ENCODE measurements around the gene INTS3. TPM values are rescaled to one million over a fixed set of nuclear protein-coding genes. Genes with fewer than 3 reads are reported as not detected.

INTS3 gene
- total and polyA plus RNA-seq, 9 of the 15 experiments (the other 6 are each of a cell fraction or from before 2014, with no cell fraction given) = 6.3 to 24.1 (median 14.3) TPM

DNA sequence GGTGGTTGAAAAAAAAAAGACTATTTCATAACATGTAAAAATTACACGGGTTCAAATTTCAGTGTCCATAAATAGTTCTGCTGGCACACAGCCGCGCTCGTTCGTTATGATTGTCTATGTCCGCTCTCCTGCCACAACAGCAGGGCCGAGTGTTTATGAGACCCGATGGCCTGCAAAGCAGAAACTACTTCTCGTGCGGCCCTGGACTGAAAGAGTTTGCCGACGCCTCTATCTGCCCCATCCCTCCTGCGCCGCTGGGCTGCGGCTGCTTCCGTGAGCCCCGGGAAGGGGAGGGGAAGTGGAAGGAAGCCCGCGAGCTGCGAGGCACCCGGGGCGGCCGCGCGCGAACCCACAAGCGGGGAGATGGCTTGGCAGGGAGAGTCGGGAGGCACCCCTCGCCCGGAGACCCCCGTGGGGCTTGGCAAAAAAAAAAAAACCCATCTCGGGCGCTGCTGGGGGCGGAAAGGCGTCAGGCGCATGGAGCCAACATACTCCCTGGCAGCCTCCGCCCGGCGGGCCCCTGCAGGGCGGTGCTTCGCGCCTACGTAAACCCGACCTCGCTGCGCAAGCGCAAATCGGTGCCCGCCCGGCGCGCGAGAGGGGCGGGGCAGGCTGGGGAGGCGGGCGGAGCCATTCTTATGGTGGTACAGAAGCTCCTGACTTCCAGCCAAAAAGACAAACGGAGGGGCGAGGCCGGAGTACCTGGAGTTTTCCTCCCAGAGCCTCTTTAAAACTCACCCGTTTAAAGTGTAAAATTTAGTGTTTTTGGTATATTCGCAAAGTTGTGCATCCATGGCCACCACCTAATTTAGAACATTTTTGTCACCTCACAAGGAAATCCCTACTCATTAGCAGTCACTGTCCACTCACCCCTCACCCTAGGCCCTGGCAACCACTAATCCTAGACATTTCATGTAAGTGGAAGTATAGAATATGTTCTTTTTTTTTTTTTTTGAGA, 55.7 kb downstream of the INTS3 start (continued):
- TF ChIP-seq ZNF589 (CRISPR knock-in tag; IDR thresholded peaks at IDR 0.05; ENCODE audit: low read depth) (no peak), RCOR1 (IDR thresholded peaks at IDR 0.05; ENCODE audit: borderline replicate concordance in 1 of 2, low read depth in 2 of 2, low read length in 2 of 2) (0 out of 4 replicates have a peak, but pooled peaks of 1 of the 2 experiments have one; percentile 42), ZC3H11A (IDR thresholded peaks at IDR 0.05; ENCODE audit: low read depth, low read length) (no peak), SREBF2 (CRISPR knock-in tag; IDR thresholded peaks at IDR 0.05) (no peak), STAT5B (CRISPR knock-in tag; IDR thresholded peaks at IDR 0.05) (no peak), E2F3 (CRISPR knock-in tag; IDR thresholded peaks at IDR 0.05) (0 out of 2 replicates have a peak, but pooled peaks have one; percentile 14), RBM15 (IDR thresholded peaks at IDR 0.05; ENCODE audit: insufficient read depth, low read length) (no peak), RUNX1 (IDR thresholded peaks at IDR 0.05; ENCODE audit: low read depth) (no peak; the same call in 1 of the 2 replicates), SRSF3 (IDR thresholded peaks at IDR 0.05; ENCODE audit: insufficient read depth, low read length) (no peak), ZNF444 (CRISPR knock-in tag; IDR thresholded peaks at IDR 0.05) (no peak), POLR2B (IDR thresholded peaks at IDR 0.05; ENCODE audit: low read depth, partially characterized antibody) (peak; percentile 98), PRMT5 (CRISPR knock-in tag; IDR thresholded peaks at IDR 0.05) (no peak), CREB1 (IDR thresholded peaks at IDR 0.05) (peak; percentile 54), CREB1 (CRISPR knock-in tag; IDR thresholded peaks at IDR 0.05) (peak; percentile 47; the same call in 1 of the 2 replicates), ZNF445 (CRISPR knock-in tag; IDR thresholded peaks at IDR 0.05; ENCODE audit: low read depth) (no peak), FOSL1 (tag; conservative IDR thresholded peaks at IDR 0.05) (0 out of 2 replicates have a peak, but pooled peaks have one; percentile 27)
- TF ChIP-seq, protein P1, sequence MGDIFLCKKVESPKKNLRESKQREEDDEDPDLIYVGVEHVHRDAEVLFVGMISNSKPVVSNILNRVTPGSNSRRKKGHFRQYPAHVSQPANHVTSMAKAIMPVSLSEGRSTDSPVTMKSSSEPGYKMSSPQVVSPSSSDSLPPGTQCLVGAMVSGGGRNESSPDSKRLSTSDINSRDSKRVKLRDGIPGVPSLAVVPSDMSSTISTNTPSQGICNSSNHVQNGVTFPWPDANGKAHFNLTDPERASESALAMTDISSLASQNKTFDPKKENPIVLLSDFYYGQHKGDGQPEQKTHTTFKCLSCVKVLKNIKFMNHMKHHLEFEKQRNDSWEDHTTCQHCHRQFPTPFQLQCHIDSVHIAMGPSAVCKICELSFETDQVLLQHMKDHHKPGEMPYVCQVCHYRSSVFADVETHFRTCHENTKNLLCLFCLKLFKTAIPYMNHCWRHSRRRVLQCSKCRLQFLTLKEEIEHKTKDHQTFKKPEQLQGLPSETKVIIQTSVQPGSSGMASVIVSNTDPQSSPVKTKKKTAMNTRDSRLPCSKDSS (IDR thresholded peaks at IDR 0.05; ENCODE audit: low read depth, partially characterized antibody) = no peak
- TF ChIP-seq, protein P2, sequence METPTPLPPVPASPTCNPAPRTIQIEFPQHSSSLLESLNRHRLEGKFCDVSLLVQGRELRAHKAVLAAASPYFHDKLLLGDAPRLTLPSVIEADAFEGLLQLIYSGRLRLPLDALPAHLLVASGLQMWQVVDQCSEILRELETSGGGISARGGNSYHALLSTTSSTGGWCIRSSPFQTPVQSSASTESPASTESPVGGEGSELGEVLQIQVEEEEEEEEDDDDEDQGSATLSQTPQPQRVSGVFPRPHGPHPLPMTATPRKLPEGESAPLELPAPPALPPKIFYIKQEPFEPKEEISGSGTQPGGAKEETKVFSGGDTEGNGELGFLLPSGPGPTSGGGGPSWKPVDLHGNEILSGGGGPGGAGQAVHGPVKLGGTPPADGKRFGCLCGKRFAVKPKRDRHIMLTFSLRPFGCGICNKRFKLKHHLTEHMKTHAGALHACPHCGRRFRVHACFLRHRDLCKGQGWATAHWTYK (CRISPR knock-in tag; IDR thresholded peaks at IDR 0.05) = 0 out of 2 replicates have a peak, but pooled peaks have one; percentile 35
- TF ChIP-seq, protein P3, sequence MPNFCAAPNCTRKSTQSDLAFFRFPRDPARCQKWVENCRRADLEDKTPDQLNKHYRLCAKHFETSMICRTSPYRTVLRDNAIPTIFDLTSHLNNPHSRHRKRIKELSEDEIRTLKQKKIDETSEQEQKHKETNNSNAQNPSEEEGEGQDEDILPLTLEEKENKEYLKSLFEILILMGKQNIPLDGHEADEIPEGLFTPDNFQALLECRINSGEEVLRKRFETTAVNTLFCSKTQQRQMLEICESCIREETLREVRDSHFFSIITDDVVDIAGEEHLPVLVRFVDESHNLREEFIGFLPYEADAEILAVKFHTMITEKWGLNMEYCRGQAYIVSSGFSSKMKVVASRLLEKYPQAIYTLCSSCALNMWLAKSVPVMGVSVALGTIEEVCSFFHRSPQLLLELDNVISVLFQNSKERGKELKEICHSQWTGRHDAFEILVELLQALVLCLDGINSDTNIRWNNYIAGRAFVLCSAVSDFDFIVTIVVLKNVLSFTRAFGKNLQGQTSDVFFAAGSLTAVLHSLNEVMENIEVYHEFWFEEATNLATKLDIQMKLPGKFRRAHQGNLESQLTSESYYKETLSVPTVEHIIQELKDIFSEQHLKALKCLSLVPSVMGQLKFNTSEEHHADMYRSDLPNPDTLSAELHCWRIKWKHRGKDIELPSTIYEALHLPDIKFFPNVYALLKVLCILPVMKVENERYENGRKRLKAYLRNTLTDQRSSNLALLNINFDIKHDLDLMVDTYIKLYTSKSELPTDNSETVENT (CRISPR knock-in tag; IDR thresholded peaks at IDR 0.05) = peak; percentile 92
- TF ChIP-seq, protein P4, sequence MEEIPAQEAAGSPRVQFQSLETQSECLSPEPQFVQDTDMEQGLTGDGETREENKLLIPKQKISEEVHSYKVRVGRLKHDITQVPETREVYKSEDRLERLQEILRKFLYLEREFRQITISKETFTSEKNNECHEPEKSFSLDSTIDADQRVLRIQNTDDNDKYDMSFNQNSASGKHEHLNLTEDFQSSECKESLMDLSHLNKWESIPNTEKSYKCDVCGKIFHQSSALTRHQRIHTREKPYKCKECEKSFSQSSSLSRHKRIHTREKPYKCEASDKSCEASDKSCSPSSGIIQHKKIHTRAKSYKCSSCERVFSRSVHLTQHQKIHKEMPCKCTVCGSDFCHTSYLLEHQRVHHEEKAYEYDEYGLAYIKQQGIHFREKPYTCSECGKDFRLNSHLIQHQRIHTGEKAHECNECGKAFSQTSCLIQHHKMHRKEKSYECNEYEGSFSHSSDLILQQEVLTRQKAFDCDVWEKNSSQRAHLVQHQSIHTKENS (CRISPR knock-in tag; IDR thresholded peaks at IDR 0.05) = no peak

All from K562 (cell line).